ENCODE data around the gene YJU2.
"Not testable (repeated sequence)": the region's sequence is repeated elsewhere in the genome, so short reads cannot be mapped to it uniquely, and the experiment has no call there.

The YJU2 gene

GRCh38 chr19:4228765-4229178, 18.1 kb upstream of the YJU2 start:
- no peak for DNase-seq (ENCODE audit: low read depth in 2 of 2)

GRCh38 chr19:4229179-4229931, 17.5 kb upstream of the YJU2 start, which contains the start of gene EBI3:
EBI3 (plus strand) TSS chr19:4229523; CDS start chr19:4229551, 28 bp downstream.
- peak; percentile 37 to 47 for DNase-seq (ENCODE audit: low read depth in 2 of 2)

GRCh38 chr19:4230237-4230636, 16.6 kb upstream of the YJU2 start:
- DNase-seq (ENCODE audit: low read depth in 2 of 2), result not testable (repeated sequence)

GRCh38 chr19:4231521-4231920, 15.4 kb upstream of the YJU2 start:
- not testable (repeated sequence) for DNase-seq (ENCODE audit: low read depth in 2 of 2)

GRCh38 chr19:4232139-4232538, 14.7 kb upstream of the YJU2 start:
- DNase-seq (ENCODE audit: low read depth in 2 of 2), result not testable (repeated sequence)

- DNase-seq (ENCODE audit: low read depth in 2 of 2), result no peak
These were observed 14.1 kb upstream of the YJU2 start for GRCh38 chr19:4232614-4233281.

GRCh38 chr19:4233282-4233853, 13.5 kb upstream of the YJU2 start:
- peak; percentile 58 to 78 for DNase-seq (ENCODE audit: low read depth in 2 of 2)

GRCh38 chr19:4234142-4234861, 12.6 kb upstream of the YJU2 start:
- no peak for DNase-seq (ENCODE audit: low read depth in 2 of 2)

- DNase-seq (ENCODE audit: low read depth in 2 of 2), result no peak
These were observed 12.0 kb upstream of the YJU2 start for GRCh38 chr19:4234862-4235201.

- DNase-seq (ENCODE audit: low read depth in 2 of 2), result not testable (repeated sequence)
These were observed 9.4 kb upstream of the YJU2 start for GRCh38 chr19:4237510-4237909.

- DNase-seq (ENCODE audit: low read depth in 2 of 2), result no peak
These were observed 8.0 kb upstream of the YJU2 start for GRCh38 chr19:4238831-4239230.

GRCh38 chr19:4241824-4242430, 5.0 kb upstream of the YJU2 start:
- DNase-seq (ENCODE audit: low read depth in 2 of 2), result no peak

GRCh38 chr19:4245938-4246337, 942 bp upstream of the YJU2 start:
- DNase-seq (ENCODE audit: low read depth in 2 of 2), result not testable (repeated sequence)

- no peak for DNase-seq (ENCODE audit: low read depth in 2 of 2)
These were observed 9.7 kb downstream of the YJU2 start for GRCh38 chr19:4256563-4256962.

GRCh38 chr19:4257025-4257424, 10.1 kb downstream of the YJU2 start:
- no peak for DNase-seq (ENCODE audit: low read depth in 2 of 2)

GRCh38 chr19:4258181-4258580, 11.3 kb downstream of the YJU2 start:
- no peak for DNase-seq (ENCODE audit: low read depth in 2 of 2)

- DNase-seq (ENCODE audit: low read depth in 2 of 2), result no peak
These were observed 13.8 kb downstream of the YJU2 start for GRCh38 chr19:4260613-4261191.

GRCh38 chr19:4264812-4265211, 17.9 kb downstream of the YJU2 start:
- no peak for DNase-seq (ENCODE audit: low read depth in 2 of 2)

GRCh38 chr19:4266253-4267000, 19.5 kb downstream of the YJU2 start:
- DNase-seq (ENCODE audit: low read depth in 2 of 2), result no peak

GRCh38 chr19:4267101-4267900, 20.4 kb downstream of the YJU2 start:
- peak; percentile 46 to 54 for DNase-seq (ENCODE audit: low read depth in 2 of 2)
